GM12878 (cell line): ENCODE measurements around the gene S1PR4. TPM values are rescaled to one million over a fixed set of nuclear protein-coding genes. Genes with fewer than 3 reads are reported as not detected.

Source experiments
- ATAC-seq: fragments of 200-7000 bp; cut with Tn5 transposase; 3 replicates; pipeline ENCODE4 v1.9.1; 2020; ENCODE audit warnings: mild to moderate bottlenecking, moderate library complexity
- BruUV-seq: library from RNA; stranded (reverse); fragments of 400-500 nt; replicated peaks from 2 replicates; lab custom pipeline; 2021; lab: Mats Ljungman, UMichigan
- CTCF ChIA-PET: fragments of 300-600 bp; sonication (Branson Sonifier 250); formaldehyde crosslinking; extraction: SDS; loops from one replicate; lab custom pipeline; 2021; ENCODE audit warnings: inconsistent platforms; lab: Yijun Ruan, JAX
- POLR2A ChIA-PET: fragments of 350-600 bp; formaldehyde crosslinking; extraction: SDS; loops from one replicate; lab custom pipeline; 2021; ENCODE audit warnings: inconsistent platforms; lab: Charles Lee
- RAD21 ChIA-PET: fragments of 300-600 bp; sonication (Branson Sonifier 250); formaldehyde crosslinking; loops from one replicate; lab custom pipeline; 2023; ENCODE audit warnings: antibody characterized with exemption; ENCODE audit not compliant: unreplicated experiment; lab: Charles Lee
- SMC1A ChIA-PET: fragments of 300-600 bp; sonication (Branson Sonifier 250); formaldehyde crosslinking; loops from one replicate; lab custom pipeline; 2023; ENCODE audit not compliant: unreplicated experiment, uncharacterized antibody; lab: Charles Lee
- DNase-seq: peaks from one replicate; pipeline ENCODE4 v3.0.0-alpha.2; 2011; ENCODE audit warnings: low read depth, low spot score
- FAIRE-seq: peaks from 3 replicates; lab custom pipeline; 2011; peaks lifted over from hg19 to GRCh38; lab: Jason Lieb, UNC
- H2AFZ ChIP-seq: 2 replicates; pipeline ENCODE4 v1.6.0; 2011; ENCODE audit warnings: low read depth, low read length, control low read depth; ENCODE audit not compliant: control insufficient read depth
- H3K27ac ChIP-seq: 2 replicates; pipeline ENCODE4 v1.5.1; 2011; ENCODE audit warnings: control low read depth; ENCODE audit not compliant: control insufficient read depth, insufficient read depth
- H3K27me3 ChIP-seq, 2 experiments: replicated peaks in 1 of 2; 2 replicates each; pipeline versions ENCODE4 v1.6.0 to v1.6.1; 2011; ENCODE audit warnings: low read length in 1 of 2; ENCODE audit not compliant: control insufficient read depth in 2 of 2, insufficient read depth in 2 of 2
- H3K36me3 ChIP-seq, 2 experiments: 2 replicates each; pipeline ENCODE4 v1.5.1; 2011; ENCODE audit warnings: low read length in 1 of 2; ENCODE audit not compliant: control insufficient read depth in 2 of 2, insufficient read depth in 2 of 2
- H3K4me1 ChIP-seq: 2 replicates; pipeline ENCODE4 v1.6.1; 2011; ENCODE audit warnings: mild to moderate bottlenecking, low read length, moderate library complexity, mixed read lengths; ENCODE audit not compliant: control insufficient read depth, insufficient read depth
- H3K4me2 ChIP-seq: 2 replicates; pipeline ENCODE4 v1.6.0; 2011; ENCODE audit warnings: control low read depth; ENCODE audit not compliant: control insufficient read depth, insufficient read depth
- H3K4me3 ChIP-seq: fragments of 200-600 bp; sonication (generic); 2 replicates; pipeline ENCODE4 v1.5.1; 2016
- H3K79me2 ChIP-seq: 2 replicates; pipeline ENCODE4 v1.6.0; 2011; ENCODE audit warnings: low read length; ENCODE audit not compliant: control insufficient read depth, insufficient read depth
- H3K9ac ChIP-seq: 2 replicates; pipeline ENCODE4 v1.8.0; 2011; ENCODE audit warnings: low read length, control low read depth, mixed read lengths; ENCODE audit not compliant: control insufficient read depth, insufficient read depth
- H3K9me3 ChIP-seq: replicated peaks from 3 replicates; pipeline ENCODE4 v1.5.1; 2011; ENCODE audit warnings: mild to moderate bottlenecking, low read length; ENCODE audit not compliant: control insufficient read depth, insufficient read depth
- H4K20me1 ChIP-seq: 2 replicates; pipeline ENCODE4 v1.6.0; 2011; ENCODE audit not compliant: control insufficient read depth, insufficient read depth
- ASH2L ChIP-seq: fragments of 300-600, 200-600 bp; sonication (generic); IDR thresholded peaks from 2 replicates; pipeline ENCODE4 v1.6.1; 2017; ENCODE audit warnings: low read depth, mild to moderate bottlenecking, borderline replicate concordance
- BACH1 ChIP-seq: fragments of 450-650 bp; IDR thresholded peaks from 2 replicates; pipeline ENCODE4 v1.6.1; 2017; ENCODE audit warnings: mild to moderate bottlenecking, borderline replicate concordance
- CBFB ChIP-seq: IDR thresholded peaks from 2 replicates; pipeline ENCODE4 v1.6.1; 2016; ENCODE audit warnings: antibody characterized with exemption, low read depth
- CHD2 ChIP-seq: IDR thresholded peaks from 2 replicates; pipeline ENCODE4 v1.6.1; 2011; ENCODE audit warnings: low read depth, low read length, improper control_type of control experiment, borderline replicate concordance
- KDM1A ChIP-seq: fragments of 200-600 bp; sonication (generic); IDR thresholded peaks from 2 replicates; pipeline ENCODE4 v1.6.1; 2016; ENCODE audit warnings: borderline replicate concordance
- PML ChIP-seq: IDR thresholded peaks from 2 replicates; pipeline ENCODE4 v1.6.1; 2012; ENCODE audit warnings: low read length, inconsistent platforms
- RCOR1 ChIP-seq: conservative IDR thresholded peaks from 2 replicates; pipeline ENCODE4 v1.6.1; 2012; ENCODE audit warnings: low read depth, low read length, improper control_type of control experiment
- SUPT20H ChIP-seq: IDR thresholded peaks from 2 replicates; pipeline ENCODE4 v1.6.1; 2011; ENCODE audit warnings: low read depth, mild to moderate bottlenecking, low read length, moderate library complexity, borderline replicate concordance; ENCODE audit not compliant: control insufficient read depth
- SUZ12 ChIP-seq: fragments of 200-600 bp; sonication (generic); IDR thresholded peaks from one replicate; pipeline ENCODE4 v1.6.1; 2018; ENCODE audit warnings: antibody characterized with exemption, mild to moderate bottlenecking; ENCODE audit not compliant: unreplicated experiment
- WGBS: methylation state at CpG from one replicate; pipeline ENCODE4 v1.1.6; 2016; ENCODE audit warnings: low lambda C conversion rate; ENCODE audit not compliant: insufficient replicate concordance, insufficient coverage; ENCODE audit errors: missing lambda C conversion rate; 5-methylcytosine and 5-hydroxymethylcytosine counted together
- in situ Hi-C: fragments of 300-500 bp; cut with MboI; formaldehyde crosslinking; loops from 9 replicates; pipeline ENCODE4 v1.14.3; 2018; ENCODE audit warnings: mixed read lengths
- intact Hi-C: fragments of 100-400 bp; cut with micrococcal nuclease; formaldehyde crosslinking; loops from one replicate; pipeline ENCODE4 v1.14.2; 2022; ENCODE audit not compliant: unreplicated experiment
- polyA plus RNA-seq, 11 experiments: library from polyadenylated mRNA; depleted of rRNA in 4 of 11; unstranded in 6 of 11; stranded (reverse) in 5 of 11; fragments of >200 nt; fragmentation: Nextera tagmentation in 4 of 11; fragmentation: Illumina TruSeq in 1 of 11; extraction: Ambion mirVana in 4 of 11; extraction: Trizol in 1 of 11; gene quantifications; 1 replicate in 1 of 11; 2 replicates in 10 of 11; pipeline versions ENCODE4 v1.2.1 to v1.2.3, GENCODE V29; 2011 to 2016; ENCODE audit warnings: inconsistent platforms in 2 of 11, missing spikeins in 2 of 11, low read depth in 1 of 11
- total RNA-seq, 4 experiments: library from RNA; depleted of rRNA in 3 of 4; stranded (reverse); fragments of >200 nt in 3 of 4; fragmentation: Illumina TruSeq in 1 of 4; extraction: Trizol in 1 of 4; gene quantifications; 2 replicates each; pipeline versions ENCODE4 v1.2.1 to v1.2.3, GENCODE V29; 2013 to 2021
- TF ChIP-seq, protein P1 (sequence below): fragments of 450-650 bp; IDR thresholded peaks from 2 replicates; pipeline ENCODE4 v1.6.1; 2017; ENCODE audit warnings: mild to moderate bottlenecking, low read depth, inconsistent platforms; ENCODE audit not compliant: poor library complexity, severe bottlenecking
- TF ChIP-seq, protein P2 (sequence below): fragments of 450-650 bp; IDR thresholded peaks from 2 replicates; pipeline ENCODE4 v1.6.1; 2018; ENCODE audit warnings: borderline replicate concordance, mild to moderate bottlenecking; ENCODE audit not compliant: partially characterized antibody
- TF ChIP-seq, protein P3 (sequence below): IDR thresholded peaks from 2 replicates; pipeline ENCODE4 v1.6.1; 2012; ENCODE audit warnings: mild to moderate bottlenecking, low read depth, low read length

The S1PR4 gene
- total and polyA plus RNA-seq, 10 of the 15 experiments (the other 5 are each of a cell fraction or from before 2014, with no cell fraction given), result 0.19 to 57.7 (median 32.4) TPM; not detected in 1

GRCh38 chr19:3189702-3190469, 11.3 kb downstream of the S1PR4 start (continued):
- TF ChIP-seq KDM1A (no peak), SUZ12 (no peak)

DNA sequence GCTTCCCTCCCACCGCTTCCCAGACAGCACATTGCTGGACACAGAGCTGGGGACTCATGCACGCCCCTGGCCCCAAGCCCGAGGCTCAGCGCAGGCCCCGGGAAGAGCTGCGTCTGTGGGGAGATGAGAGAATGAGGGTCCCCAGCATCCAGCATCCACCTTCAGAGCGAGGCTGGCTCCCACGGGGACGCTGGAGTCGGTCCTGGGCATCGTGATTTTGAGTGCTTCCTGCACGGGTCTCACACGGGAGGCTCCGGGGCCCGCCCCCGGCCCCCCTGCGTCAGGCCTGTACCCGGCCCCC, 11.9 kb downstream of the S1PR4 start:
- no peak for ATAC-seq
- no peak overlapping the region for H3K4me3 ChIP-seq
- H3K27ac ChIP-seq, result no peak overlapping the region
- H3K36me3 ChIP-seq, result peaks cover 5 to 6% of the 10 kb centered on the region in 2 experiments; a peak in 3 of 4 replicates
- peaks cover 50% of the 10 kb centered on the region for H3K79me2 ChIP-seq
- CTCF ChIA-PET, result no interaction called here
- no peak overlapping the region for H3K4me2 ChIP-seq
- no peaks in the 10 kb centered on the region for H4K20me1 ChIP-seq
- intact Hi-C loops, result no loop called here
- RAD21 ChIA-PET, result no interaction called here
- SMC1A ChIA-PET, result no interaction called here
- POLR2A ChIA-PET, result no interaction called here
- in situ Hi-C loops, result no loop called here
- 98% methylated on average over 18 of the region's 18 CpGs for WGBS
- no TSS peak for BruUV-seq
- no peaks in the 10 kb centered on the region for H3K9me3 ChIP-seq
- no peak overlapping the region for H3K9ac ChIP-seq
- no peak for FAIRE-seq
- no peak overlapping the region for H2AFZ ChIP-seq
- H3K4me1 ChIP-seq, result peaks cover 11% of the 10 kb centered on the region
- DNase-seq, result no peak
- H3K27me3 ChIP-seq, result no peaks in the 10 kb centered on the region
- TF ChIP-seq BACH1 (no peak), CBFB (no peak), SUPT20H (no peak), PML (no peak), ASH2L (no peak), RCOR1 (no peak), CHD2 (no peak)
- TF ChIP-seq, protein P1, sequence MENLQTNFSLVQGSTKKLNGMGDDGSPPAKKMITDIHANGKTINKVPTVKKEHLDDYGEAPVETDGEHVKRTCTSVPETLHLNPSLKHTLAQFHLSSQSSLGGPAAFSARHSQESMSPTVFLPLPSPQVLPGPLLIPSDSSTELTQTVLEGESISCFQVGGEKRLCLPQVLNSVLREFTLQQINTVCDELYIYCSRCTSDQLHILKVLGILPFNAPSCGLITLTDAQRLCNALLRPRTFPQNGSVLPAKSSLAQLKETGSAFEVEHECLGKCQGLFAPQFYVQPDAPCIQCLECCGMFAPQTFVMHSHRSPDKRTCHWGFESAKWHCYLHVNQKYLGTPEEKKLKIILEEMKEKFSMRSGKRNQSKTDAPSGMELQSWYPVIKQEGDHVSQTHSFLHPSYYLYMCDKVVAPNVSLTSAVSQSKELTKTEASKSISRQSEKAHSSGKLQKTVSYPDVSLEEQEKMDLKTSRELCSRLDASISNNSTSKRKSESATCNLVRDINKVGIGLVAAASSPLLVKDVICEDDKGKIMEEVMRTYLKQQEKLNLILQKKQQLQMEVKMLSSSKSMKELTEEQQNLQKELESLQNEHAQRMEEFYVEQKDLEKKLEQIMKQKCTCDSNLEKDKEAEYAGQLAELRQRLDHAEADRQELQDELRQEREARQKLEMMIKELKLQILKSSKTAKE, result no peak
- TF ChIP-seq, protein P2, sequence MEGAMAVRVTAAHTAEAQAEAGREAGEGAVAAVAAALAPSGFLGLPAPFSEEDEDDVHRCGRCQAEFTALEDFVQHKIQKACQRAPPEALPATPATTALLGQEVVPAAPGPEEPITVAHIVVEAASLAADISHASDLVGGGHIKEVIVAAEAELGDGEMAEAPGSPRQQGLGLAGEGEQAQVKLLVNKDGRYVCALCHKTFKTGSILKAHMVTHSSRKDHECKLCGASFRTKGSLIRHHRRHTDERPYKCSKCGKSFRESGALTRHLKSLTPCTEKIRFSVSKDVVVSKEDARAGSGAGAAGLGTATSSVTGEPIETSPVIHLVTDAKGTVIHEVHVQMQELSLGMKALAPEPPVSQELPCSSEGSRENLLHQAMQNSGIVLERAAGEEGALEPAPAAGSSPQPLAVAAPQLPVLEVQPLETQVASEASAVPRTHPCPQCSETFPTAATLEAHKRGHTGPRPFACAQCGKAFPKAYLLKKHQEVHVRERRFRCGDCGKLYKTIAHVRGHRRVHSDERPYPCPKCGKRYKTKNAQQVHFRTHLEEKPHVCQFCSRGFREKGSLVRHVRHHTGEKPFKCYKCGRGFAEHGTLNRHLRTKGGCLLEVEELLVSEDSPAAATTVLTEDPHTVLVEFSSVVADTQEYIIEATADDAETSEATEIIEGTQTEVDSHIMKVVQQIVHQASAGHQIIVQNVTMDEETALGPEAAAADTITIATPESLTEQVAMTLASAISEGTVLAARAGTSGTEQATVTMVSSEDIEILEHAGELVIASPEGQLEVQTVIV, result no peak
- TF ChIP-seq, protein P3, sequence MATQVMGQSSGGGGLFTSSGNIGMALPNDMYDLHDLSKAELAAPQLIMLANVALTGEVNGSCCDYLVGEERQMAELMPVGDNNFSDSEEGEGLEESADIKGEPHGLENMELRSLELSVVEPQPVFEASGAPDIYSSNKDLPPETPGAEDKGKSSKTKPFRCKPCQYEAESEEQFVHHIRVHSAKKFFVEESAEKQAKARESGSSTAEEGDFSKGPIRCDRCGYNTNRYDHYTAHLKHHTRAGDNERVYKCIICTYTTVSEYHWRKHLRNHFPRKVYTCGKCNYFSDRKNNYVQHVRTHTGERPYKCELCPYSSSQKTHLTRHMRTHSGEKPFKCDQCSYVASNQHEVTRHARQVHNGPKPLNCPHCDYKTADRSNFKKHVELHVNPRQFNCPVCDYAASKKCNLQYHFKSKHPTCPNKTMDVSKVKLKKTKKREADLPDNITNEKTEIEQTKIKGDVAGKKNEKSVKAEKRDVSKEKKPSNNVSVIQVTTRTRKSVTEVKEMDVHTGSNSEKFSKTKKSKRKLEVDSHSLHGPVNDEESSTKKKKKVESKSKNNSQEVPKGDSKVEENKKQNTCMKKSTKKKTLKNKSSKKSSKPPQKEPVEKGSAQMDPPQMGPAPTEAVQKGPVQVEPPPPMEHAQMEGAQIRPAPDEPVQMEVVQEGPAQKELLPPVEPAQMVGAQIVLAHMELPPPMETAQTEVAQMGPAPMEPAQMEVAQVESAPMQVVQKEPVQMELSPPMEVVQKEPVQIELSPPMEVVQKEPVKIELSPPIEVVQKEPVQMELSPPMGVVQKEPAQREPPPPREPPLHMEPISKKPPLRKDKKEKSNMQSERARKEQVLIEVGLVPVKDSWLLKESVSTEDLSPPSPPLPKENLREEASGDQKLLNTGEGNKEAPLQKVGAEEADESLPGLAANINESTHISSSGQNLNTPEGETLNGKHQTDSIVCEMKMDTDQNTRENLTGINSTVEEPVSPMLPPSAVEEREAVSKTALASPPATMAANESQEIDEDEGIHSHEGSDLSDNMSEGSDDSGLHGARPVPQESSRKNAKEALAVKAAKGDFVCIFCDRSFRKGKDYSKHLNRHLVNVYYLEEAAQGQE, result no peak
